ENCODE measurements around the gene LSM6. TPM values are rescaled to one million over a fixed set of nuclear protein-coding genes. Genes with fewer than 3 reads are reported as not detected.
A peak's percentile ranks its signal among the peaks of the same experiment; 100 is the strongest.

Gene LSM6
- total and polyA plus RNA-seq, 3 donors from 2014 or later = 33.1 to 49.1 (median 39.9) TPM

DNA sequence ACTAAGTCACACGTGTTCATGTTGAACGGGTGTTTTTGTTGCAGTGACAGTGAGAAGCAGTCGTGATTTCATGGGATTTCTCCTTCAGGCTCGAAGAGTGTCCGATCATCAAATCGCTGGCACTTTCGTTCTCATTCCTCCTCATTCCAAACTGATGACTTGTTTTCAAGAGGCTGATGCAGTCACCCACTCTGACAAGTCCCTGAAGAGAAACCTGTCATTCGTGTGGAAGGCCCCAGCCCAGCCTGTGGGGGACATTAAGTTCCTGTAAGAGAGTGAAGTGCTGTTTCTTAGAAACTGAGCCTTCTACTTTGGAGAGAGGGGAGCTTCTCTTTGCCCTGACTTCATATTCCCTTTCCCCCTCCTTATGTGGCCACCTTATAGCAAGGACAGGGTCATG is 46.8 kb downstream of the LSM6 start:
- no peak for DNase-seq
- Histone ChIP-seq H3K4me1 (no peaks in the 10 kb centered on the region), H3K9me3 (no peaks in the 10 kb centered on the region), H3K27ac (no peak overlapping the region), H3K27me3 (no peaks in the 10 kb centered on the region), H3K36me3 (ENCODE audit: low read depth, missing control alignments) (no peaks in the 10 kb centered on the region), H3K4me3 (no peak overlapping the region)
- TF ChIP-seq POLR2A (IDR thresholded peaks at IDR 0.05) (no peak), CTCF (IDR thresholded peaks at IDR 0.05) (no peak)
- intact Hi-C loops (cut with DNase I; ENCODE audit: low total_unique reads) = no loop called here
- 87% methylated on average over 8 of the region's 8 CpGs for WGBS, 2 donors

DNA sequence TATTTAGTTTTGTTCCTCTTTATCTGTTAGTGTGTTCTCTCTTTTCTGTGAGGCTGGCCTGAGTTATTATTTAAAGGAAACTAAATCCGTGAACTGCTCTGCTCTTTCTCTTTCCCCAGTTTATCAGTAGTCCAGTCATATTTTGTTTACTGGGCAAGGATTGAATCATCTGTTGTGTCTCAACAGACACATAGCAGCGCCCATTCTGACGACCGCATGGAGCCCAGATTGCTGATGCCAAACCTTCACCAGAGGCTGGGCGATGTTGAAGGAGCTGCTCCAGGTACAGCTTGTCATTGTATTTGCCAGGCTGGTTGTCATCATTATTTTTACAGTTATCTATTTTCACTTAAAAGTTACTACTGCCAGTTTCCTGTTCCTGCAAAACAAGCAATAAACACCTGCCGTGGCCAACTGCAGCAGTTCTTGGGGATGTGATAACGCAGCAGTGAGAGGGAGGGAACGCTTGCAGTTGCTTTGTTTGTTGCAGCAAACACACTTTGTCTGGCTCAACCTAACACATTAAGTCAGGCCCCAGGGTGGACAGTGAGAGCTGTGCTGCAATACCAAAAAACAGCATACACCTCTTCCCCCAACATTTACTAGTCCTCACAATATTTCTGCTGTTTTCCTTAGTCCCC is 48.9 kb downstream of the LSM6 start:
- H3K4me1 ChIP-seq = no peaks in the 10 kb centered on the region
- DNase-seq = peak; percentile 31
- intact Hi-C loops (cut with DNase I; ENCODE audit: low total_unique reads) = no loop called here
- no peaks in the 10 kb centered on the region for H3K9me3 ChIP-seq
- no peaks in the 10 kb centered on the region for H3K27me3 ChIP-seq
- H3K27ac ChIP-seq = no peak overlapping the region
- 37 to 41% methylated on average over 8 of the region's 8 CpGs for WGBS, 2 donors
- H3K4me3 ChIP-seq = no peak overlapping the region
- H3K36me3 ChIP-seq (ENCODE audit: low read depth, missing control alignments) = no peaks in the 10 kb centered on the region
- no peak for TF ChIP-seq CTCF (IDR thresholded peaks at IDR 0.05)
- no peak for TF ChIP-seq POLR2A (IDR thresholded peaks at IDR 0.05)

GRCh38 chr4:146229406-146229805 is 53.9 kb downstream of the LSM6 start:
- H3K4me1 ChIP-seq = no peaks in the 10 kb centered on the region

GRCh38 chr4:146232131-146232722 is 56.7 kb downstream of the LSM6 start:
- Histone ChIP-seq H3K27ac (no peak overlapping the region), H3K9me3 (no peaks in the 10 kb centered on the region), H3K36me3 (ENCODE audit: low read depth, missing control alignments) (no peaks in the 10 kb centered on the region), H3K27me3 (no peaks in the 10 kb centered on the region), H3K4me3 (no peak overlapping the region), H3K4me1 (peaks cover 4% of the 10 kb centered on the region)
- no peak for DNase-seq
- WGBS, 2 donors = 79 to 88% methylated on average over 1 of the region's 1 CpG
- intact Hi-C loops (cut with DNase I; ENCODE audit: low total_unique reads) = no loop called here
- no peak for TF ChIP-seq POLR2A (IDR thresholded peaks at IDR 0.05)
- no peak for TF ChIP-seq CTCF (IDR thresholded peaks at IDR 0.05)

More at GRCh38 chr4:146229406-146229805, 53.9 kb downstream of the LSM6 start:
- H3K27ac ChIP-seq = no peak overlapping the region
- TF ChIP-seq CTCF (IDR thresholded peaks at IDR 0.05) (no peak), POLR2A (IDR thresholded peaks at IDR 0.05) (no peak)
- DNase-seq = no peak
- no peaks in the 10 kb centered on the region for H3K27me3 ChIP-seq
- intact Hi-C loops (cut with DNase I; ENCODE audit: low total_unique reads) = no loop called here
- no peaks in the 10 kb centered on the region for H3K36me3 ChIP-seq (ENCODE audit: low read depth, missing control alignments)
- no peaks in the 10 kb centered on the region for H3K9me3 ChIP-seq
- no peak overlapping the region for H3K4me3 ChIP-seq
